ENCODE measurements around the gene ZBTB16.

Gene ZBTB16

GRCh38 chr11:114243461-114244372, 184.2 kb downstream of the ZBTB16 start:
- DNase-seq (ENCODE audit: low spot score), result peak; percentile 75

GRCh38 chr11:114244726-114245394, 185.3 kb downstream of the ZBTB16 start:
- no peak for DNase-seq (ENCODE audit: low spot score)

DNA sequence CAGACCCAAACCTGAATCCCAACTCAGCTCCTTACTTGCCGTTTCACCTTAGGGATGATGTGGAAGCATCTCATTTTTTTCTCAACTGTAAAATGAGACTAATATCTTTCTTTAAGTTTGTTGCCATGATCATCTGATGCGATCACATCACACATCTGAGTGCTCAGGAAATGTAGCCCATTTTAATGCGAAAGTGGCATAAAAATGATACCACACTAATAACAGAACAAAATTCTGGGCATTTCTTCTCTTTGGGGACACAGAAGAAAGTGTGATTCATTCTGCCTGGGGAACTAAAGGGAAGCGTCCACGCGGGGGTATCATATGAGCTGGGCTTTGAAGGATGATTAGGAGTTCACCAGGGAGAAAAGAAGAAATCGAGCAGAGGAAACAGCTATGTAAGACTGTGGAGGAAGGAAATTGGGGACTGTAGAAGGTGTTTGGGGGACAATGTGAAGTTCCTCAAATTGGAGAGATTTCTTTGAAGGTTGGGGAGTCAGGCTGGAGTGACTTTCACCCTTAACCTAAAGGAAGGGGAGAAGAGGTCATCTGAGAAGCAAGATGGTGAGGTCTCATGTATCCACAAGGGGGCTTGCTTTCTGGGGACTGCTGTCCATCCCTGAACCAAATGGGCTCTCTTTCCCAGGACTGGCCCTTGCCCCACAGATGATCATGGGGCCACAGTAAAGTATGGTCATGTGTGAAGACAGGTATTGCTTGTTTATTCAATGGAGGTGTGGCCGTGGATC, 187.0 kb downstream of the ZBTB16 start:
- no peak for DNase-seq (ENCODE audit: low spot score)

DNA sequence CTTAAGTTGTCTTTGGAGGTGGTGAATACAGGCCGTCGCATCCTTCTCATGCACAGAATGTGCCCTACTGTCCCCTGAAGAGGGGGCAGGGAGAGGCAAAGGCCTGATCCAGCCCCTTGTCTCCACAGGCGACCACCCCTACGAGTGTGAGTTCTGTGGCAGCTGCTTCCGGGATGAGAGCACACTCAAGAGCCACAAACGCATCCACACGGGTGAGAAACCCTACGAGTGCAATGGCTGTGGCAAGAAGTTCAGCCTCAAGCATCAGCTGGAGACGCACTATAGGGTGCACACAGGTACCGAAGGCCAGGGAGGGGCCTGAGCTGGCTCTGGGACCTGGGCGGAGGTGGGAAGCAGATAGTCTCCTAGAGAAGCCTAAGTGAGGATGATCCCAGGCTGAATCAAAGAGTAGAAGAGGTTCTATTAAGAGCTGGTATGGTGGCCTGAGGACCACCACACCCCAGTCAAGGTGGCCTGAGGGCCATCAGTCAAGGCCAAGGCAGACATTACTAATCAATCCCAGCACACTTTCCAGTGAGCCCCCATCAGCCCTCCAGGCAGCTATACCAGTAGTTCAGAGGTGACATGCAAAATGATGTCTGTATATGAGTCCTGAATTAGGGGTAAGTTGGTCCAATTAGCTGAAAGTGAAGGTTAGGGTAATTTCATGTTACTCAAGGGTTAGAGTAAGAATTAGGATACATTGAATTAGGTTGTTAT, 187.7 kb downstream of the ZBTB16 start:
- no peak for DNase-seq (ENCODE audit: low spot score)

DNA sequence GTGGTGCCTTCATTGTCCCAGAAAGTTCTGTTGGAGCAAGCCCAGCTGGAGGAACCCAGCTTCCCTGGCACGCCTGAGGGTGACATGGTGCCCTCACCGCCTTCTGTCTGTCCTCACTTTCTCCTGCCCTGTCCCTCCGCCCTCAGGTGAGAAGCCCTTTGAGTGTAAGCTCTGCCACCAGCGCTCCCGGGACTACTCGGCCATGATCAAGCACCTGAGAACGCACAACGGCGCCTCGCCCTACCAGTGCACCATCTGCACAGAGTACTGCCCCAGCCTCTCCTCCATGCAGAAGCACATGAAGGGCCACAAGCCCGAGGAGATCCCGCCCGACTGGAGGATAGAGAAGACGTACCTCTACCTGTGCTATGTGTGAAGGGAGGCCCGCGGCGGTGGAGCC, 190.7 kb downstream of the ZBTB16 start:
- no peak for DNase-seq (ENCODE audit: low spot score)

- DNase-seq (ENCODE audit: low spot score), result no peak
Measured at GRCh38 chr11:114250993-114251814, 191.7 kb downstream of the ZBTB16 start.

GRCh38 chr11:114251815-114252337, 192.4 kb downstream of the ZBTB16 start:
- no peak for DNase-seq (ENCODE audit: low spot score)

DNA sequence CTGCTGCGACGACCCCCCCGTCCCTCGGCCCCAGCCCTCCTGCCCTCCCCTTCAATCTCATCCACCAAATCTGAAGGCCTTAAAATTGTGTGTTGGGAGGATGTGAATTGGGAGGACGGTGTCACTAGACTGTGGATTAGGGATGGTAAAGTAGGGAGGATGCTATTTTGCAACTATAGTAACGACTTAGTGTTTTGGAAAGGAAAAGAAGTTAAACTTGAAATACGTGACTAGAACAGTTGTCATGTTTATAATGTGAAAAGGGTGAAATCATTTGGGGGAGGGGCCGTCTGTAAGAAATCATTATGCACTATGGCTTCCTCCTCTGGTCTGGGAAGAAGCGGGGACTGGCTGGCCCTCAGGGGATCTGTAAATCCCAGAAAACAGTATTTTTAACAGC, 193.3 kb downstream of the ZBTB16 start:
- DNase-seq (ENCODE audit: low spot score), result no peak

- no peak for DNase-seq (ENCODE audit: low spot score)
Measured at GRCh38 chr11:114253771-114254170, 194.3 kb downstream of the ZBTB16 start.

GRCh38 chr11:114254571-114255146, 195.1 kb downstream of the ZBTB16 start:
- no peak for DNase-seq (ENCODE audit: low spot score)

- DNase-seq (ENCODE audit: low spot score), result no peak
Measured at GRCh38 chr11:114255289-114255688, 195.8 kb downstream of the ZBTB16 start.

GRCh38 chr11:114256176-114256966, 196.9 kb downstream of the ZBTB16 start:
- no peak for DNase-seq (ENCODE audit: low spot score)

GRCh38 chr11:114256967-114257286, 197.4 kb downstream of the ZBTB16 start:
- DNase-seq (ENCODE audit: low spot score), result no peak

DNA sequence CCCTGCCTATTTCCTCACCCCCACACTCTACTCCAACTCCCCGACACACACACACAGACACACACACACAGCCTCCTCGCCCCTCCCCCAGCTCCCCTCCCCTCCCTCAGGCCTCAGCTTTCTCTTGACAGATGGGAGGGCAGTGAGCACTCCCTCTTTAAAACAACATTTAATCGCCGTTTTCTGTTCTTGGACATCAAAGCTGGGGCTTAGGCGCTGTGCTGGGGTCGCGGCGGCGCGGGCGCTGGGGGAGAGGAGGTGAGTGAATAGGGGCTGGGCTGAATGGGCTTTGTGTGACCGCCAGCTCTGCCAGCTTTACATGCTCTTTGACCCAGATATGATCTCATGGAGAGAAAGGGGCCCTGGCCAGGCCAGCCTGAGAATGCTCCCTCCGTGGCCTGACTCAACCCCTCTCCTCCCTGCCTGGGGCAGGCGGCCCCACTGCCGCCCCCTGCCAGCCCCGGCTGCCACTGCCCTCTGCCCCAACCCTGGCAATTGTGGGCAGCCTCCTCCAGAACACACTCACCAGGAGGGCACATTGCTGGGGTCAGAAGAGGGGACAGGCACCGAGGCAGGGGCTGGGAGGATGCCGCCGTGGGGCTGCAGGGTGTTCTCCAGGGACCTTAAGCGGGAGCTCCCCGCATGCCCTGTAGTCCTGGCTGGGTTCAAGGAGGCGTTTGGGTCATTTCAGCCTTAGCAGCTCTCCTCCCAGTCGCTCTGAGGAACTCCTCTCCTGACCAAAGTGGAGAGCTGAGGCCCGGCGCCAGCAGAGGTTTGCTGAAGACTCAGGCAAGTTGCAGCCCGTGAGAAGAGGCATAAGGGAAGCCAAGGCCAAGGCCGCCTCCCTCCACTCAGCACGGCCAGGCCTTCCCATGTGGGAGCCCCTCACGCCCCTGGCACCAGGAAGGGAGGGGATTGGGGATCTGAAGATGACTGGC, 198.4 kb downstream of the ZBTB16 start:
- no peak for DNase-seq (ENCODE audit: low spot score)

DNA sequence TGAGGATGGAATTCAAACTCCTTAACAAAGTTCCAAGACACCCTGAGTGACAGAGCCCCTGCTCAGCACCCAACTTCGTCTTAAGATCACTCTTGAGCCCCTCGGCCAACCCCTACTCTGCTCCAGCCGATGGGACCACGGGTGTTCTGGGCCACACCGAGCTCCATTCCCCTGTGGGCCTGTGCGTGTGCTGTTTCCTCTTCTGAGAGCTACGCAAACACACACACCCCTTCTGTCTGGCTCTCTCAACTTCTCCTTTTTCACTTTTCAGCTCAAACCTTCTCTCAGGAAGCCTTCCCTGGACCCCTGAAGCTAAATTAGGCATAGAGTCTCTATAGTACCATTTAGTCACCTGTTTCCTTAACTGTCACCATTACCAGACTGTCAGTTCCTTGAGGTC, 199.2 kb downstream of the ZBTB16 start:
- no peak for DNase-seq (ENCODE audit: low spot score)

DNA sequence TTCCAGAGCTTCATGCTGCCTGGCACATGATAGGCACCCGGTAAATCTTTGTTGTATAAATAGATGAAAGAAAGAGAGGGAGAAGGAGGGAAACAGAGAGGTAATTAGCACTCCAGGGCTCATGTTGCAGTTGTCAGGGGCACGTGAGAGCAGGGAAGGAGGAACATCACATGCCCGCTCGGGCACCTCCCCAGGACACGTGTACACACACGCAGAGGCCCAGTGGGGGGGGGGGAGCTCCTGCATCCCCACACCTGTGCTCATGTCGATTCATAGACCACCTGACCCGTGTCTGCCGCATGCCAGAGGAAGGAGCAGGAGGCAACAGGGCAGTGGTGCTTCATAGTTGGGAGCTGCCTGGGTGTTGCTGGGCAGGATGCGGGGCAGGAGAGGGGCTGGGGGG, 199.6 kb downstream of the ZBTB16 start:
- DNase-seq (ENCODE audit: low spot score), result no peak

GRCh38 chr11:114259551-114259983, 200.1 kb downstream of the ZBTB16 start:
- no peak for DNase-seq (ENCODE audit: low spot score)

- no peak for DNase-seq (ENCODE audit: low spot score)
Measured at GRCh38 chr11:114260077-114260476, 200.6 kb downstream of the ZBTB16 start.

DNA sequence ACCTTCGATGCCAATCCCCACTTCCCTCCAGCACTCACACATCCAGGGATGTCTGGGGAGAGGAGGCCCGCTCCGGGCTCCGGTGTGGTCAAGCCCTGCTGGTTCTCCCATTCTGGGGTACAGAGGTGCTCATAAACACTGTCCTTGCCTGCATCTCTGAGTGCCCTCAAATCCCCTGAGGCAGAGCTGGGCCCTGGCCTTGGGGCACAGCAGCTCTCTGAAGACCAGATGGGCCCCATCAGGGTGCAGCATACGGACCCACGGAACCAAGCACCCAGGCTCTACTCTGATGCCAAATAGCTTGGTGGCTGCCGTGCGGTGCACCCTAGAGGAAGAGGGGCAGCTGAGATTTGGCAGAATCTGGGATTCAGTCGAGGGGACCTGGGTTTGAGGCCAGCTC, 201.0 kb downstream of the ZBTB16 start:
- DNase-seq (ENCODE audit: low spot score), result no peak
